HEK293 (cell line): ENCODE results near the gene TEF.
A peak's percentile ranks its signal among the peaks of the same experiment; 100 is the strongest.

Source experiments
- GLIS1 ChIP-seq: fragments of 450-650 bp; formaldehyde crosslinking; IDR thresholded peaks from 2 replicates; pipeline ENCODE4 v1.5.1; 2016; ENCODE audit warnings: missing biosample characterization, missing genetic modification characterization
- KLF8 ChIP-seq: fragments of 450-650 bp; formaldehyde crosslinking; IDR thresholded peaks from 2 replicates; pipeline ENCODE4 v1.5.1; 2016; ENCODE audit warnings: missing biosample characterization, missing genetic modification characterization
- MZF1 ChIP-seq: fragments of 450-650 bp; formaldehyde crosslinking; IDR thresholded peaks from 2 replicates; pipeline ENCODE4 v1.5.1; 2017; ENCODE audit warnings: missing biosample characterization, missing genetic modification characterization, borderline replicate concordance
- PRDM10 ChIP-seq: fragments of 450-650 bp; formaldehyde crosslinking; IDR thresholded peaks from 2 replicates; pipeline ENCODE4 v1.5.1; 2016; ENCODE audit warnings: missing biosample characterization, missing genetic modification characterization
- REPIN1 ChIP-seq: fragments of 450-650 bp; formaldehyde crosslinking; IDR thresholded peaks from 2 replicates; pipeline ENCODE4 v1.5.1; 2017; ENCODE audit warnings: missing biosample characterization, missing genetic modification characterization, low read depth
- ZBTB11 ChIP-seq: fragments of 450-650 bp; formaldehyde crosslinking; conservative IDR thresholded peaks from 2 replicates; pipeline ENCODE4 v1.5.1; 2016; ENCODE audit warnings: low read depth, missing biosample characterization, missing genetic modification characterization
- ZBTB20 ChIP-seq: fragments of 450-650 bp; formaldehyde crosslinking; IDR thresholded peaks from 2 replicates; pipeline ENCODE4 v1.5.1; 2016; ENCODE audit warnings: missing biosample characterization, missing genetic modification characterization
- ZFP37 ChIP-seq: fragments of 450-650 bp; formaldehyde crosslinking; IDR thresholded peaks from 2 replicates; pipeline ENCODE4 v1.5.1; 2016; ENCODE audit warnings: missing biosample characterization, missing genetic modification characterization
- ZNF2 ChIP-seq: fragments of 450-650 bp; formaldehyde crosslinking; IDR thresholded peaks from 2 replicates; pipeline ENCODE4 v1.5.1; 2016; ENCODE audit warnings: missing biosample characterization, missing genetic modification characterization
- ZNF23 ChIP-seq: fragments of 450-650 bp; formaldehyde crosslinking; IDR thresholded peaks from 2 replicates; pipeline ENCODE4 v1.5.1; 2016; ENCODE audit warnings: missing biosample characterization, missing genetic modification characterization, borderline replicate concordance
- ZNF239 ChIP-seq: fragments of 450-650 bp; formaldehyde crosslinking; IDR thresholded peaks from 2 replicates; pipeline ENCODE4 v1.5.1; 2016; ENCODE audit warnings: missing biosample characterization, missing genetic modification characterization
- ZNF37A ChIP-seq: fragments of 450-650 bp; IDR thresholded peaks from 2 replicates; pipeline ENCODE4 v1.5.1; 2018; ENCODE audit warnings: missing biosample characterization, missing genetic modification characterization
- ZNF518A ChIP-seq: fragments of 450-650 bp; formaldehyde crosslinking; conservative IDR thresholded peaks from 2 replicates; pipeline ENCODE4 v1.5.1; 2016; ENCODE audit warnings: low read depth, missing biosample characterization, missing genetic modification characterization
- ZNF555 ChIP-seq: fragments of 450-650 bp; formaldehyde crosslinking; conservative IDR thresholded peaks from 2 replicates; pipeline ENCODE4 v1.5.1; 2017; ENCODE audit warnings: missing biosample characterization, mild to moderate bottlenecking, missing genetic modification characterization, inconsistent platforms
- ZNF585B ChIP-seq: fragments of 450-650 bp; formaldehyde crosslinking; IDR thresholded peaks from 2 replicates; pipeline ENCODE4 v1.5.1; 2016; ENCODE audit warnings: missing biosample characterization, missing genetic modification characterization
- ZNF600 ChIP-seq: fragments of 450-650 bp; formaldehyde crosslinking; IDR thresholded peaks from 2 replicates; pipeline ENCODE4 v1.5.1; 2016; ENCODE audit warnings: missing biosample characterization, missing genetic modification characterization
- ZNF707 ChIP-seq: fragments of 450-650 bp; formaldehyde crosslinking; IDR thresholded peaks from 2 replicates; pipeline ENCODE4 v1.5.1; 2016; ENCODE audit warnings: missing biosample characterization, missing genetic modification characterization
- ZNF843 ChIP-seq: fragments of 450-650 bp; formaldehyde crosslinking; IDR thresholded peaks from 2 replicates; pipeline ENCODE4 v1.5.1; 2016; ENCODE audit warnings: missing biosample characterization, missing genetic modification characterization
- ZSCAN18 ChIP-seq: fragments of 450-650 bp; formaldehyde crosslinking; IDR thresholded peaks from 2 replicates; pipeline ENCODE4 v1.5.1; 2016; ENCODE audit warnings: missing biosample characterization, missing genetic modification characterization
- TF ChIP-seq, protein P1 (sequence below): fragments of 450-650 bp; formaldehyde crosslinking; IDR thresholded peaks from 2 replicates; pipeline ENCODE4 v1.5.1; 2016; ENCODE audit warnings: missing biosample characterization, missing genetic modification characterization

Gene TEF

DNA sequence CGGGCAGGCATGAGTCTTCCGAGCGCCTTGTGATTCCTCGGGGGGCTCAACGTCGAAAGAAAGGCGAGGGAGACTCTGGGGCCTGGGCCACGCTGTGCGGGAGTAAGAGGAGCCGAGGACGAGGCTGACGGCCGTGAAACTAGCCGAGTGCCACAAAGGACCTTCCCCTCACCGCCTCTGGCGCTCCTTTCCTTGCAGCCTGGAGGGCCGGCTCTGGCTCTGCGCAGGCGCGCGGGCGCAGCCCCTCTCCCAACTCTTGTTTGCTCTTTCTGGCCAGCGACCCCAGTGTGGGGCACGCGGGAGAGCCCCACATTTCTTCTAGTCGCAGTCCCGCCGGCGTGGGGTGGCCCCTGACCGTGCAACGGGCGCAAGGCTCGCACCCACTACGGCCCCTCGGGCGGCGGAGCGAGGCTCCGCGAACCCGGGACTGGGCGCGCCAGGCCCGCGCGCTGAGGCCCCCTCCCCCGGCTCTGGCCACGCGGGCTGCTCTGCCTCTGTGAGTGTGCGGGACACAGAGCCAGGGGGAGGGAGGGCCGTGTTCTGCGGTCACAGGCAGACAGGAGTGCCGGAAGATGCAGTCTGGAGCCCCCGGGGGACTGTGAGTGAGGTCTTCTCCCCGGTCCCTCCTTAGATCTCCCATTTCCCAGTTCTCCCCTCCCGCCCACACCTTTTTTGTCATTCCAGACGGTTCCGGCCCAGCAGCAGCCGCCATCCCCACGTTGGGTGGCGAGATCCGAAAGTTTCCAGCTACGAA is 65.9 kb downstream of the TEF start (continued):
- TF ChIP-seq ZBTB11 (tag by site-specific recombination) (no peak), ZNF707 (tag by site-specific recombination) (peak; percentile 49; the same call in 1 of the 2 replicates), MZF1 (tag by site-specific recombination) (peak; percentile 60; the same call in 1 of the 2 replicates), ZNF585B (tag by site-specific recombination) (no peak), KLF8 (tag by site-specific recombination) (no peak), REPIN1 (no peak), PRDM10 (tag by site-specific recombination) (no peak), ZNF843 (tag by site-specific recombination) (no peak), ZNF600 (tag by site-specific recombination) (no peak), ZNF518A (tag by site-specific recombination) (no peak), ZNF239 (peak; percentile 59; the same call in 1 of the 2 replicates), GLIS1 (tag by site-specific recombination) (no peak), ZNF23 (no peak), ZFP37 (tag by site-specific recombination) (no peak; the same call in 1 of the 2 replicates), ZSCAN18 (0 out of 2 replicates have a peak, but pooled peaks have one; percentile 41), ZBTB20 (peak; percentile 56; the same call in 1 of the 2 replicates), ZNF2 (tag by site-specific recombination) (peak; percentile 80), ZNF37A (tag by site-specific recombination) (0 out of 2 replicates have a peak, but pooled peaks have one; percentile 27), ZNF555 (tag by site-specific recombination) (no peak)
- TF ChIP-seq, protein P1, sequence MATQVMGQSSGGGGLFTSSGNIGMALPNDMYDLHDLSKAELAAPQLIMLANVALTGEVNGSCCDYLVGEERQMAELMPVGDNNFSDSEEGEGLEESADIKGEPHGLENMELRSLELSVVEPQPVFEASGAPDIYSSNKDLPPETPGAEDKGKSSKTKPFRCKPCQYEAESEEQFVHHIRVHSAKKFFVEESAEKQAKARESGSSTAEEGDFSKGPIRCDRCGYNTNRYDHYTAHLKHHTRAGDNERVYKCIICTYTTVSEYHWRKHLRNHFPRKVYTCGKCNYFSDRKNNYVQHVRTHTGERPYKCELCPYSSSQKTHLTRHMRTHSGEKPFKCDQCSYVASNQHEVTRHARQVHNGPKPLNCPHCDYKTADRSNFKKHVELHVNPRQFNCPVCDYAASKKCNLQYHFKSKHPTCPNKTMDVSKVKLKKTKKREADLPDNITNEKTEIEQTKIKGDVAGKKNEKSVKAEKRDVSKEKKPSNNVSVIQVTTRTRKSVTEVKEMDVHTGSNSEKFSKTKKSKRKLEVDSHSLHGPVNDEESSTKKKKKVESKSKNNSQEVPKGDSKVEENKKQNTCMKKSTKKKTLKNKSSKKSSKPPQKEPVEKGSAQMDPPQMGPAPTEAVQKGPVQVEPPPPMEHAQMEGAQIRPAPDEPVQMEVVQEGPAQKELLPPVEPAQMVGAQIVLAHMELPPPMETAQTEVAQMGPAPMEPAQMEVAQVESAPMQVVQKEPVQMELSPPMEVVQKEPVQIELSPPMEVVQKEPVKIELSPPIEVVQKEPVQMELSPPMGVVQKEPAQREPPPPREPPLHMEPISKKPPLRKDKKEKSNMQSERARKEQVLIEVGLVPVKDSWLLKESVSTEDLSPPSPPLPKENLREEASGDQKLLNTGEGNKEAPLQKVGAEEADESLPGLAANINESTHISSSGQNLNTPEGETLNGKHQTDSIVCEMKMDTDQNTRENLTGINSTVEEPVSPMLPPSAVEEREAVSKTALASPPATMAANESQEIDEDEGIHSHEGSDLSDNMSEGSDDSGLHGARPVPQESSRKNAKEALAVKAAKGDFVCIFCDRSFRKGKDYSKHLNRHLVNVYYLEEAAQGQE (tag by site-specific recombination), result peak; percentile 41; the same call in 1 of the 2 replicates
